Mammary epithelial cell (primary cell): ENCODE measurements around the gene RPL5.

Source experiments
- EZH2 ChIP-seq: IDR thresholded peaks from 2 replicates; pipeline ENCODE4 v1.6.1; 2012; ENCODE audit warnings: low read length, inconsistent platforms, borderline replicate concordance
- TF ChIP-seq, protein P1 (sequence below), 2 donors: IDR thresholded peaks in 1 of 2; conservative IDR thresholded peaks in 1 of 2; 2 replicates each; pipeline ENCODE4 v1.5.1; 2011 to 2012; ENCODE audit warnings: inconsistent platforms in 2 of 2, low read length in 2 of 2, mild to moderate bottlenecking in 2 of 2, control low read depth in 1 of 2, low read depth in 1 of 2; ENCODE audit not compliant: insufficient read depth in 1 of 2; ENCODE audit errors: extremely low read depth in 1 of 2

DNA sequence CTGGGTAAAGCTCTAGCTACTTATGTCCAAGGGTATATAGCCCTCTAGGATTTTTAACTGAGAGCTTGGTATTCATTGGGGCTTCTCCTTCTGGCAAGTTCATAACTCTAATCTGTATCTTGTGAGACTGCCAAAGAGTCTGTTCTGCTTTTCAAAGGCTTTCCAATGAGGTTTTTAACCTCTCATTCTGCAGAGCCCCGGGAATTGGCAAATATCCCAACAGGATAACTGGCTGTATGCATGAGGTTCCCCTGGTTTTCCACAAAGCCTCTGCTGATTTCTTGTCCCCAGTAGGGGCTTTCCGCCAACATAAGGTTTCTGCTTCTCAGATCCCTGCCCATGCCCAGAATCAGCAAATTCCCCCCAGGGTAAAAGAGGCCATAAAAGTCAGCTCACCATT is 40.9 kb downstream of the RPL5 start:
- TF ChIP-seq, protein P1, sequence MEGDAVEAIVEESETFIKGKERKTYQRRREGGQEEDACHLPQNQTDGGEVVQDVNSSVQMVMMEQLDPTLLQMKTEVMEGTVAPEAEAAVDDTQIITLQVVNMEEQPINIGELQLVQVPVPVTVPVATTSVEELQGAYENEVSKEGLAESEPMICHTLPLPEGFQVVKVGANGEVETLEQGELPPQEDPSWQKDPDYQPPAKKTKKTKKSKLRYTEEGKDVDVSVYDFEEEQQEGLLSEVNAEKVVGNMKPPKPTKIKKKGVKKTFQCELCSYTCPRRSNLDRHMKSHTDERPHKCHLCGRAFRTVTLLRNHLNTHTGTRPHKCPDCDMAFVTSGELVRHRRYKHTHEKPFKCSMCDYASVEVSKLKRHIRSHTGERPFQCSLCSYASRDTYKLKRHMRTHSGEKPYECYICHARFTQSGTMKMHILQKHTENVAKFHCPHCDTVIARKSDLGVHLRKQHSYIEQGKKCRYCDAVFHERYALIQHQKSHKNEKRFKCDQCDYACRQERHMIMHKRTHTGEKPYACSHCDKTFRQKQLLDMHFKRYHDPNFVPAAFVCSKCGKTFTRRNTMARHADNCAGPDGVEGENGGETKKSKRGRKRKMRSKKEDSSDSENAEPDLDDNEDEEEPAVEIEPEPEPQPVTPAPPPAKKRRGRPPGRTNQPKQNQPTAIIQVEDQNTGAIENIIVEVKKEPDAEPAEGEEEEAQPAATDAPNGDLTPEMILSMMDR (conservative IDR thresholded peaks at IDR 0.05 in 1 of 2, IDR thresholded peaks at IDR 0.05 in 1 of 2; ENCODE audit: extremely low read depth in 1 of 2, insufficient read depth in 1 of 2, low read depth in 1 of 2, low read length in 2 of 2): no peak
- TF ChIP-seq EZH2: no peak
